Panc1 (cell line): ENCODE measurements around the gene MYEF2.

Source experiments
- CTCF ChIP-seq: fragments of 450-650 bp; IDR thresholded peaks from 2 replicates; pipeline ENCODE4 v1.5.1; 2017; ENCODE audit warnings: mild to moderate bottlenecking
- POLR2AphosphoS5 ChIP-seq: IDR thresholded peaks from 2 replicates; pipeline ENCODE4 v1.6.1; 2012; ENCODE audit warnings: mild to moderate bottlenecking, low read depth, low read length, moderate library complexity
- REST ChIP-seq, 2 experiments: IDR thresholded peaks; 2 replicates each; pipeline ENCODE4 v1.6.1; 2011 to 2012; ENCODE audit warnings: low read depth in 2 of 2, control low read depth in 1 of 2, low read length in 1 of 2, mild to moderate bottlenecking in 1 of 2, moderate library complexity in 1 of 2; ENCODE audit not compliant: insufficient read depth in 1 of 2
- SIN3A ChIP-seq: IDR thresholded peaks from 2 replicates; pipeline ENCODE4 v1.6.1; 2012; ENCODE audit warnings: low read depth, mild to moderate bottlenecking, low read length, moderate library complexity, borderline replicate concordance; ENCODE audit not compliant: insufficient read depth
- TCF7L2 ChIP-seq: IDR thresholded peaks from 2 replicates; pipeline ENCODE4 v1.6.1; 2011; ENCODE audit warnings: mild to moderate bottlenecking, low read depth, low read length, inconsistent platforms

GRCh38 chr15:48175126-48175525 is 3.0 kb downstream of the MYEF2 start:
- no peak for TF ChIP-seq CTCF
- TF ChIP-seq REST (IDR thresholded peaks at IDR 0.05; ENCODE audit: insufficient read depth in 1 of 2, low read depth in 2 of 2, low read length in 1 of 2): no peak
- no peak for TF ChIP-seq POLR2AphosphoS5
- no peak for TF ChIP-seq SIN3A
- TF ChIP-seq TCF7L2: no peak
